HepG2 (cell line): ENCODE results near the gene CABLES1. TPM values are rescaled to one million over a fixed set of nuclear protein-coding genes. Genes with fewer than 3 reads are reported as not detected.

Experiments
- ATAC-seq: fragments of 200-7000 bp; cut with Tn5 transposase; 3 replicates; pipeline ENCODE4 v1.9.1; 2020; ENCODE audit warnings: mild to moderate bottlenecking, moderate library complexity
- BruUV-seq: library from RNA; stranded (reverse); fragments of 400-500 nt; replicated peaks from 2 replicates; lab custom pipeline; 2021; lab: Mats Ljungman, UMichigan
- CTCF ChIA-PET: fragments of 300-600 bp; formaldehyde crosslinking; extraction: SDS; loops from one replicate; lab custom pipeline; 2021; ENCODE audit warnings: low total read pairs, inconsistent platforms, low intra/inter-chr PET ratio; lab: Yijun Ruan, JAX
- POLR2A ChIA-PET: fragments of 350-600 bp; sonication (Branson Sonifier 250); formaldehyde crosslinking; loops from one replicate; lab custom pipeline; 2020; ENCODE audit warnings: antibody characterized with exemption, inconsistent platforms; lab: Yijun Ruan, JAX
- DNase-seq: peaks from one replicate; pipeline ENCODE4 v3.0.0-alpha.2; 2015; ENCODE audit warnings: low spot score
- FAIRE-seq: peaks from 3 replicates; lab custom pipeline; 2011; peaks lifted over from hg19 to GRCh38; lab: Jason Lieb, UNC
- H2AFZ ChIP-seq: one replicate; pipeline ENCODE4 v1.6.1; 2011; ENCODE audit warnings: low read length, inconsistent platforms
- H3K27ac ChIP-seq: fragments of 300-600 bp; 3 replicates; pipeline ENCODE4 v1.8.0; 2011; ENCODE audit warnings: mixed run types, mild to moderate bottlenecking, mixed read lengths, low read length, inconsistent platforms; ENCODE audit not compliant: insufficient read depth; ENCODE audit errors: extremely low read length
- H3K27me3 ChIP-seq, 2 experiments: fragments of 200-600 bp in 1 of 2; 2 replicates in 1 of 2; 3 replicates in 1 of 2; pipeline versions ENCODE4 v1.6.0 to v1.8.0; 2011; ENCODE audit warnings: low read length in 2 of 2, mild to moderate bottlenecking in 2 of 2, moderate library complexity in 2 of 2, inconsistent platforms in 1 of 2; ENCODE audit not compliant: insufficient read depth in 2 of 2, control insufficient read depth in 1 of 2
- H3K36me3 ChIP-seq, 2 experiments: fragments of 200-600 bp in 1 of 2; replicated peaks in 1 of 2; 2 replicates in 1 of 2; 3 replicates in 1 of 2; pipeline versions ENCODE4 v1.5.1 to v1.8.0; 2011; ENCODE audit warnings: low read length in 2 of 2, inconsistent platforms in 1 of 2; ENCODE audit not compliant: insufficient read depth in 2 of 2, control insufficient read depth in 1 of 2
- H3K4me1 ChIP-seq: 2 replicates; pipeline ENCODE4 v1.5.1; 2012; ENCODE audit warnings: low read length, inconsistent platforms; ENCODE audit not compliant: insufficient read depth
- H3K4me2 ChIP-seq: 2 replicates; pipeline ENCODE4 v1.6.0; 2011; ENCODE audit warnings: low read depth, low read length, inconsistent platforms
- H3K4me3 ChIP-seq, 3 experiments: fragments of 200-600 bp in 1 of 3; sonication (generic), shearing (Covaris generic) in 1 of 3; replicated peaks in 1 of 3; 2 replicates each; pipeline ENCODE4 v1.5.1; 2011 to 2016; ENCODE audit warnings: low read length in 3 of 3, inconsistent platforms in 2 of 3, low read depth in 2 of 3, mild to moderate bottlenecking in 2 of 3, control low read depth in 1 of 3, mixed read lengths in 1 of 3; ENCODE audit not compliant: insufficient read depth in 1 of 3
- H3K79me2 ChIP-seq: one replicate; pipeline ENCODE4 v1.6.1; 2011; ENCODE audit warnings: low read length, inconsistent platforms; ENCODE audit not compliant: insufficient read depth
- H3K9ac ChIP-seq: 2 replicates; pipeline ENCODE4 v1.6.0; 2011; ENCODE audit warnings: mild to moderate bottlenecking, low read depth, low read length, inconsistent platforms; ENCODE audit not compliant: insufficient read depth
- H3K9me3 ChIP-seq: 2 replicates; pipeline ENCODE4 v1.5.1; 2012; ENCODE audit warnings: mild to moderate bottlenecking, low read length
- H4K20me1 ChIP-seq: 2 replicates; pipeline ENCODE4 v1.6.0; 2011; ENCODE audit warnings: inconsistent platforms, mild to moderate bottlenecking, low read length, moderate library complexity; ENCODE audit not compliant: insufficient read depth
- CCDC6 ChIP-seq: sonication (generic); formaldehyde crosslinking; IDR thresholded peaks from 2 replicates; pipeline ENCODE4 v1.8.1; 2022; ENCODE audit warnings: mild to moderate bottlenecking, missing genetic modification reagents, moderate library complexity
- IRF2 ChIP-seq: IDR thresholded peaks from 2 replicates; pipeline ENCODE4 v1.6.1; 2018; ENCODE audit warnings: missing genetic modification reagents, missing compliant biosample characterization
- MED13 ChIP-seq: sonication (generic); formaldehyde crosslinking; IDR thresholded peaks from 2 replicates; pipeline ENCODE4 v1.5.0; 2020; ENCODE audit warnings: missing genetic modification reagents
- NCOR1 ChIP-seq: fragments of 200-600 bp; sonication (generic); IDR thresholded peaks from 2 replicates; pipeline ENCODE4 v1.7.0; 2017; ENCODE audit warnings: antibody characterized with exemption, low read length, borderline replicate concordance
- RBM22 ChIP-seq: fragments of 200-400 bp; formaldehyde crosslinking; optimal IDR thresholded peaks from 2 replicates; pipeline ENCODE3; 2017; ENCODE audit warnings: mild to moderate bottlenecking, low read length, moderate library complexity
- SOX6 ChIP-seq, 2 experiments: fragments of 450-650 bp in 1 of 2; sonication (generic) in 1 of 2; formaldehyde crosslinking in 1 of 2; IDR thresholded peaks; 2 replicates each; pipeline versions ENCODE4 v1.4.0 to v1.6.1; 2017 to 2020; ENCODE audit warnings: antibody characterized with exemption in 1 of 2, mild to moderate bottlenecking in 1 of 2, missing genetic modification reagents in 1 of 2
- TEAD3 ChIP-seq: optimal IDR thresholded peaks from 2 replicates; pipeline ENCODE3; 2016; ENCODE audit warnings: borderline replicate concordance
- UBTF ChIP-seq: sonication (generic); formaldehyde crosslinking; IDR thresholded peaks from 2 replicates; pipeline ENCODE4 v1.4.0; 2020; ENCODE audit warnings: mild to moderate bottlenecking, missing genetic modification reagents
- ZBTB38 ChIP-seq: sonication (generic); formaldehyde crosslinking; IDR thresholded peaks from 2 replicates; pipeline ENCODE4 v1.5.1; 2020; ENCODE audit warnings: mild to moderate bottlenecking, missing genetic modification reagents
- ZFP41 ChIP-seq: sonication (generic); formaldehyde crosslinking; IDR thresholded peaks from 2 replicates; pipeline ENCODE4 v1.4.0; 2020; ENCODE audit warnings: mild to moderate bottlenecking, missing genetic modification reagents, borderline replicate concordance
- ZNF446 ChIP-seq: sonication (generic); formaldehyde crosslinking; IDR thresholded peaks from 2 replicates; pipeline ENCODE4 v1.5.0; 2020; ENCODE audit warnings: mild to moderate bottlenecking, missing genetic modification reagents
- ZNF687 ChIP-seq: sonication (generic); formaldehyde crosslinking; IDR thresholded peaks from 2 replicates; pipeline ENCODE4 v1.5.1; 2020; ENCODE audit warnings: mild to moderate bottlenecking, missing genetic modification reagents, moderate library complexity
- ZNF713 ChIP-seq: sonication (generic); formaldehyde crosslinking; IDR thresholded peaks from 2 replicates; pipeline ENCODE4 v1.4.0; 2020; ENCODE audit warnings: mild to moderate bottlenecking, missing genetic modification reagents
- WGBS: methylation state at CpG from one replicate; pipeline ENCODE4 v1.1.6; 2017; ENCODE audit warnings: low lambda C conversion rate; 5-methylcytosine and 5-hydroxymethylcytosine counted together
- in situ Hi-C: cut with HindIII; loops from 2 replicates; pipeline ENCODE4 v1.10.0; 2017; ENCODE audit warnings: low pct_unique_long_range_greater_than_20kb; ENCODE audit not compliant: extremely low pct_ligation_motif_present
- intact Hi-C: fragments of 100-400 bp; cut with micrococcal nuclease; formaldehyde crosslinking; loops from one replicate; pipeline ENCODE4 v1.10.0; 2022; ENCODE audit not compliant: unreplicated experiment
- polyA plus RNA-seq, 8 experiments: library from polyadenylated mRNA; depleted of rRNA in 3 of 8; stranded (reverse) in 7 of 8; unstranded in 1 of 8; fragments of >200 nt; fragmentation: Illumina TruSeq in 4 of 8; extraction: Trizol in 4 of 8; gene quantifications; 2 replicates each; pipeline versions ENCODE4 v1.2.1 to v1.2.3, GENCODE V29; 2011 to 2016; ENCODE audit warnings: low read depth in 4 of 8, missing spikeins in 1 of 8, mixed read lengths in 1 of 8; ENCODE audit not compliant: insufficient read depth in 1 of 8
- total RNA-seq, 5 experiments: library from RNA; depleted of rRNA; stranded (reverse); fragments of >200 nt; fragmentation: Illumina TruSeq; extraction: Trizol; gene quantifications; 2 replicates each; pipeline ENCODE4 v1.2.3, GENCODE V29; 2016; ENCODE audit warnings: low read depth in 1 of 5
- TF ChIP-seq, protein P1 (sequence below): sonication (generic); formaldehyde crosslinking; IDR thresholded peaks from 2 replicates; pipeline ENCODE4 v1.8.0; 2022; ENCODE audit warnings: missing genetic modification reagents, mild to moderate bottlenecking, borderline replicate concordance

The CABLES1 gene
- total and polyA plus RNA-seq, 2 of the 13 experiments (the other 11 are each of a cell fraction or from before 2014, with no cell fraction given) = 14.7 to 25.8 TPM

DNA sequence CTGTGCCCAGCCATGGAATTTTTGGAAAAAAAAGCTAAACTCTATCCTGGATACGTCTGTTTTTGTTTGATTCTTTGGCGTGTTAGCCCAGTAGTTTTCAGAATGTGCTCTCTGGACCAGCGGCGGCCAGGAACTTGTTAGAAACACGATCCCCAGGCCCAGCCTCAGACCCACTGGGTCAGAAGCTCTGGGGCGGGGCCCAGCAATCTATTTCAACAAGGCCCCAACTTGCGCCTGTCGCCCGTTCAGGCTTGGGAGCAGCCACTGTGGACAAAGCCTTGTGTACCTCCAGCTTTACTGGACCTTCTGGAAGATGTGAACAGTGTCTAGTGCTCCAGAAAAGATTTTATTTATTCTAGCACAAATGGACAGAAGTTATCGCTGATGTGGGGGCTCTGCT, 14.3 kb downstream of the CABLES1 start:
- no peak overlapping the region for H3K9ac ChIP-seq
- H3K4me1 ChIP-seq = peaks cover 57% of the 10 kb centered on the region
- peaks cover 65% of the 10 kb centered on the region for H3K79me2 ChIP-seq
- CTCF ChIA-PET = no interaction called here
- intact Hi-C loops (no loop called here), in situ Hi-C loops (no loop called here)
- peak; percentile 46 for ATAC-seq
- POLR2A ChIA-PET = no interaction called here
- peaks cover 2 to 6% of the 10 kb centered on the region in 2 experiments; a peak in 3 of 5 replicates for H3K36me3 ChIP-seq
- no peak overlapping the region for H3K4me2 ChIP-seq
- no peaks in the 10 kb centered on the region for H3K9me3 ChIP-seq
- no peaks in the 10 kb centered on the region for H4K20me1 ChIP-seq
- H3K27me3 ChIP-seq = no peaks in the 10 kb centered on the region; a peak in 1 of 5 replicates
- 75% methylated on average over 9 of the region's 10 CpGs for WGBS
- H3K4me3 ChIP-seq = no peak overlapping the region
- H3K27ac ChIP-seq = peak overlapping the region; percentile 25
- DNase-seq = no peak
- no peak overlapping the region for H2AFZ ChIP-seq
- BruUV-seq = no TSS peak
- FAIRE-seq = no peak
- TF ChIP-seq UBTF (0 out of 2 replicates have a peak, but pooled peaks have one; percentile 2), NCOR1 (no peak), ZNF446 (CRISPR knock-in tag) (no peak), TEAD3 (CRISPR knock-in tag) (peak; percentile 15), ZNF687 (CRISPR knock-in tag) (peak; percentile 67), ZBTB38 (CRISPR knock-in tag) (0 out of 2 replicates have a peak, but pooled peaks have one; percentile 58), IRF2 (CRISPR knock-in tag) (no peak), RBM22 (no peak), ZNF713 (CRISPR knock-in tag) (no peak), SOX6 (IDR thresholded peaks at IDR 0.05) (no peak), SOX6 (CRISPR knock-in tag; IDR thresholded peaks at IDR 0.05) (no peak), ZFP41 (no peak), MED13 (no peak), CCDC6 (no peak)
- TF ChIP-seq, protein P1, sequence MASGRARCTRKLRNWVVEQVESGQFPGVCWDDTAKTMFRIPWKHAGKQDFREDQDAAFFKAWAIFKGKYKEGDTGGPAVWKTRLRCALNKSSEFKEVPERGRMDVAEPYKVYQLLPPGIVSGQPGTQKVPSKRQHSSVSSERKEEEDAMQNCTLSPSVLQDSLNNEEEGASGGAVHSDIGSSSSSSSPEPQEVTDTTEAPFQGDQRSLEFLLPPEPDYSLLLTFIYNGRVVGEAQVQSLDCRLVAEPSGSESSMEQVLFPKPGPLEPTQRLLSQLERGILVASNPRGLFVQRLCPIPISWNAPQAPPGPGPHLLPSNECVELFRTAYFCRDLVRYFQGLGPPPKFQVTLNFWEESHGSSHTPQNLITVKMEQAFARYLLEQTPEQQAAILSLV = no peak
